Measurements from ENCODE around the gene DIS3L2. TPM values are rescaled to one million over a fixed set of nuclear protein-coding genes. Genes with fewer than 3 reads are reported as not detected.
A peak's percentile ranks its signal among the peaks of the same experiment; 100 is the strongest.
"Not testable (repeated sequence)": the region's sequence is repeated elsewhere in the genome, so short reads cannot be mapped to it uniquely, and the experiment has no call there.

DIS3L2 gene
- total and polyA plus RNA-seq, 3 experiments from 2014 or later = 16.4 to 29.5 (median 28.6) TPM

DNA sequence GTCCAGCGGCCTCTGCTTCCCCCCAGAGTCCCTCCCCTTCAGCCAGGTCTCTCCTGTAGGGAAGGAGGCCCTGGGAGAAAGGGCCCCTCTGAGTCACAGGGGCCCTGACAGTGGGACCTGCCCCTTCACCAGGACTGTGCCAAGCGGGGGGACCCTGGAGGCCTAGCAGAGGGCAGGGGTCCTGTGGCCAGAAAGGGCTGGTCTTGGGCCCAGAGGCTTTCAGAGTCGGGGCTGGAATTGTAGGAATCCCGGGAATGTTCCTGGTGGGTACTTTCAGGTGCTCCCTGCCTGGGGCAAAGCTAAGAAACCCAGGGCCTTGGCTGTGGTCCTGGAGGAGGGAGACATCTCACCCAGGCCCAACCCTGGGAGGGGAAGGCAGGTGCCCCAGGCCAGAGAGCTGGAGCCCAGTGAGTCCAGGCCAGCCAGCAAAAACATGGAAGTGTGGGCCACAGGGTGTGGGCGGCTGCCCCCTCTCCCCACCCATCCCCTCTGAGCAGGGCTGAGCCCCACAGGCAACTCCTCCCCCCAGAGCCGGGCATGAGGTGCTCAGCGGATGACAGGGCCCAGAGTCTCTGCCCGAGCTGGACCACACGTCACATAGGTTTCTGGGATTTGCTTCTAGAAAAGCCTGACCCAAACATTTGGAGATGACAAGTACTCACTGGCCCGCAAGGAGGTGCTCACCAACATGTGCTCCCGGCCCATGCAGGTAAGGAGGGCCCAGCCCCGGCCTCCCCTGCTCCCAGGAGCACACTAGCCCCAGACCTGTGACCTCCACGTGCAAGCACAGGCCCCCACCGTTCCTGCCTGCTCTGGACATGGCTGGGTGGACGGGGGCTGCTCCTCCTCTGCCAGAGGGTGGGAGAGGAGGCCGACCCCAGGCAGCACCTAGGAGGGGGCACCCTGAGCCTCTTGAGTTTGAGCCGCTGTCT lies 368.8 kb downstream of the DIS3L2 start:
- Histone ChIP-seq H3K27me3 (ENCODE audit: insufficient read depth, low read length, poor library complexity, severe bottlenecking) (no peaks in the 10 kb centered on the region), H3K27ac (ENCODE audit: low read depth, low read length) (no peak overlapping the region), H3K4me1 (ENCODE audit: insufficient read depth, low read length) (peaks cover 7% of the 10 kb centered on the region), H3K36me3 (ENCODE audit: insufficient read depth, low read length) (no peaks in the 10 kb centered on the region), H3K9me3 (ENCODE audit: low read length) (no peaks in the 10 kb centered on the region), H3K4me3 (ENCODE audit: low read length) (no peak overlapping the region)
- no peaks in the 10 kb centered on the region for H3K9me3 Mint-ChIP-seq
- no peak overlapping the region for H3K27ac Mint-ChIP-seq
- H3K4me3 Mint-ChIP-seq = no peak overlapping the region
- ChIA-PET CTCF (interaction anchor here (1.1 kb wide), 1 partner anchor 109 kb away, joined by 3 read pairs; no protein-coding TSS in a partner anchor), POLR2A (interaction anchor here (0.6 kb wide), 1 partner anchor 28 kb away, joined by 8 read pairs; no protein-coding TSS in a partner anchor)
- no peaks in the 10 kb centered on the region for H3K36me3 Mint-ChIP-seq
- DNase-seq = peak in 1 of 5 donors; percentile 42
- H3K27me3 Mint-ChIP-seq = no peaks in the 10 kb centered on the region
- peaks cover 2 to 8% (median 5%) of the 10 kb centered on the region in 3 donors for H3K4me1 Mint-ChIP-seq

DNA sequence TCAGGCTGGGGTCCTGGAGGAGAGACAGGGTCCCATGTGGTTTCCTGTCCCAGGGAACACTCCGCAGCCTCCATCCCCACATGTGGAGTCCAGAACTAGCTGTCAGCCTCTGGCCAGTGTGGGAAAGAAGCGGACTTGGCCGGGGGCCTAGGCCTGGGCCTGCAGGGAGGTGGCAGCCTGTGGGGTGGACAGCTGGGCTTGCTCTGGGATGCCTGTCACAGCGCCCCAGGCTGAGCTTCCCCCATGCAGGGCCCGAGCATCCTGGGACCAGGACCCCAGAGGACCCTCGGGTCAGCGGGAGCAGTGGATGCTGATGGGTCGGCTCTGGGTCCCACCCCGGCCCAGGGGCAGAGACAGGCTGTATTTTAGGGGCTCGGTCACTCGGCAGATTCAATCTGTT lies 369.5 kb downstream of the DIS3L2 start:
- H3K36me3 ChIP-seq (ENCODE audit: insufficient read depth, low read length); H3K27me3 ChIP-seq (ENCODE audit: insufficient read depth, low read length, poor library complexity, severe bottlenecking); H3K9me3 ChIP-seq (ENCODE audit: low read length); H3K27ac Mint-ChIP-seq; H3K4me1 ChIP-seq (ENCODE audit: insufficient read depth, low read length); H3K27me3 Mint-ChIP-seq; H3K9me3 Mint-ChIP-seq; POLR2A ChIA-PET; H3K4me3 ChIP-seq (ENCODE audit: low read length); H3K4me1 Mint-ChIP-seq; H3K36me3 Mint-ChIP-seq; H3K27ac ChIP-seq (ENCODE audit: low read depth, low read length); H3K4me3 Mint-ChIP-seq; CTCF ChIA-PET: not testable (repeated sequence)
- peak in 1 of 5 donors; percentile 47 for DNase-seq

DNA sequence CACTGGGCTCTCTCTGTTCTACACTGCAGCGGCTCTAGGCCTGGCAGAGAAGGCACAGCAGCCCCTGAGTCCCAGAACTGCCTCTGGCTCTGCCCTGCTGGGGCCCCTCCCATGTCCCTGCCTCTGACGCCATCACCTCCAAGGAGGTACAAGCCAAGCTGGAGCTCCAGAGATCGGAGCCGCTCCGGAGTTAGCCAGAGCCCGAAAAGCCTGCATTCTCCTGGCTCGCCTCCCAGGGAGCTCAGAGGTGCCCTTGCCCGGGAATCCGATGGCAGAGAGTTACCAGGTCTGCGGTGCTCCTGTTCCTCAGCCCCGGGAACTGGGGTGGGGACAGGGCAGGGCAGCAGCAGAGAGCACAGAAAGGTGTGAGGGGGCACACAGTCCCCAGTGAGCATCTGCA lies 370.1 kb downstream of the DIS3L2 start:
- H3K4me3 ChIP-seq (ENCODE audit: low read length); CTCF ChIA-PET; H3K9me3 ChIP-seq (ENCODE audit: low read length); H3K36me3 ChIP-seq (ENCODE audit: insufficient read depth, low read length); H3K27me3 ChIP-seq (ENCODE audit: insufficient read depth, low read length, poor library complexity, severe bottlenecking); H3K36me3 Mint-ChIP-seq; POLR2A ChIA-PET; H3K4me1 ChIP-seq (ENCODE audit: insufficient read depth, low read length); H3K27ac Mint-ChIP-seq; H3K9me3 Mint-ChIP-seq; H3K27me3 Mint-ChIP-seq; H3K4me1 Mint-ChIP-seq; H3K4me3 Mint-ChIP-seq; H3K27ac ChIP-seq (ENCODE audit: low read depth, low read length): not testable (repeated sequence)
- DNase-seq = peak in 1 of 5 donors; percentile 9

DNA sequence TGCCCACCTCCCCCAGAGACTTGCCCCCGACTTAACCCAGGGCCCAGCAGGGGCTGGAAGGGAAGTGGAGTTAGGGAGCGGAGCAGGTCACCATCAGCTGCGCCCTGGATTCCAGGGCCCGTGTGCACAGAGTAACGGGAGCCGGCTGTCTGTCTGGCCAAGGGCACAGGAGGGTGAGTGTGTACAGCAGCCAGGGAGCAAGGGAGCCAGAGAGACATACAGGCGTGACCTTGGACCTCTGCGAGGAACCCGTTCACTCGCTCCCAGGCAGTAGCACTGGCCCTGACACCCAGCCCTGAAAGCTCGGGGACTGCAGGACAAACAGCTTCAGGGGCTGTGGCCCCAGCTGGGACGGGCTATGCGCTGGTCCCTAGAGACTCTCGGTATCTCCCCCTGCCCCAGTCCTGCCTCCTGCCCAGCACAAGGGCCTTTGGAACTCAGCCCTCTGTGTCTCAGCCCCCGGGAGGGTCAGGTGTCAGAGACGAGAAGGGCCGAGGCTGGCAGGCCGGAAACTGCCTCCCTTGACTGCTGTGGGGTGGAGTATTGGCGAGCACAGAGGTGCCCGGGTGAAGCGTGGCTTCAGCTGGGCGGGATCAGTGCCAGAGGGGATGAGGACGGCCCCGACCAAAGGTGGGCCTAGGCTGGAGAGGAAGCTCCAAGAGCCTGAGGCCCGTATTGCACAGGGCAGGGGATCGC lies 370.9 kb downstream of the DIS3L2 start:
- H3K4me3 Mint-ChIP-seq; POLR2A ChIA-PET; CTCF ChIA-PET; H3K4me3 ChIP-seq (ENCODE audit: low read length); H3K27ac Mint-ChIP-seq; H3K27me3 ChIP-seq (ENCODE audit: insufficient read depth, low read length, poor library complexity, severe bottlenecking); H3K9me3 ChIP-seq (ENCODE audit: low read length); H3K36me3 Mint-ChIP-seq; H3K4me1 ChIP-seq (ENCODE audit: insufficient read depth, low read length); H3K36me3 ChIP-seq (ENCODE audit: insufficient read depth, low read length); H3K4me1 Mint-ChIP-seq; H3K9me3 Mint-ChIP-seq; H3K27ac ChIP-seq (ENCODE audit: low read depth, low read length); H3K27me3 Mint-ChIP-seq: not testable (repeated sequence)
- DNase-seq = peak in 1 of 5 donors; percentile 36

DNA sequence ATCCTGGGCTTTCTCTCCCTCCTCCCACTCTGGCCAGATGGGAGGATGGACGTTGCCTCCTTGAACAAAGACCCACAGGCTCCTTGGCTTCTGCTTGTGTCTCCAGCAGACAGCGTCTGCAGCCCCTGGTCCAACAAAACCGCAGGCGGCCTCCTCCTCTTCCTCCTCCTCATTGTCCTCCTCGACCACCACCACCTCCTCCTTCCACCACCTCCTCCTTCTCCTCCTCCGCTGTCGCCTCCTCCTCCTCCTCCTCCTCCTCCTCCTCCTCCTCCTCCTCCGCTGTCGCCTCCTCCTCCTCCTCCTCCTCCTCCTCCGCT lies 371.4 kb downstream of the DIS3L2 start:
- peak in 1 of 5 donors; percentile 29 for DNase-seq
- Histone ChIP-seq H3K4me3 (ENCODE audit: low read length) (no peak overlapping the region), H3K9me3 (ENCODE audit: low read length) (no peaks in the 10 kb centered on the region), H3K27ac (ENCODE audit: low read depth, low read length) (no peak overlapping the region), H3K36me3 (ENCODE audit: insufficient read depth, low read length) (no peaks in the 10 kb centered on the region), H3K27me3 (ENCODE audit: insufficient read depth, low read length, poor library complexity, severe bottlenecking) (no peaks in the 10 kb centered on the region), H3K4me1 (ENCODE audit: insufficient read depth, low read length) (no peaks in the 10 kb centered on the region)
- Mint-ChIP-seq H3K36me3 (peaks cover 0 to 10% (median 0%) of the 10 kb centered on the region in 3 donors), H3K27me3 (no peaks in the 10 kb centered on the region), H3K27ac (no peak overlapping the region), H3K4me1 (no peaks in the 10 kb centered on the region), H3K9me3 (no peaks in the 10 kb centered on the region), H3K4me3 (no peak overlapping the region)
- ChIA-PET CTCF (no interaction called here), POLR2A (no interaction called here)

DNA sequence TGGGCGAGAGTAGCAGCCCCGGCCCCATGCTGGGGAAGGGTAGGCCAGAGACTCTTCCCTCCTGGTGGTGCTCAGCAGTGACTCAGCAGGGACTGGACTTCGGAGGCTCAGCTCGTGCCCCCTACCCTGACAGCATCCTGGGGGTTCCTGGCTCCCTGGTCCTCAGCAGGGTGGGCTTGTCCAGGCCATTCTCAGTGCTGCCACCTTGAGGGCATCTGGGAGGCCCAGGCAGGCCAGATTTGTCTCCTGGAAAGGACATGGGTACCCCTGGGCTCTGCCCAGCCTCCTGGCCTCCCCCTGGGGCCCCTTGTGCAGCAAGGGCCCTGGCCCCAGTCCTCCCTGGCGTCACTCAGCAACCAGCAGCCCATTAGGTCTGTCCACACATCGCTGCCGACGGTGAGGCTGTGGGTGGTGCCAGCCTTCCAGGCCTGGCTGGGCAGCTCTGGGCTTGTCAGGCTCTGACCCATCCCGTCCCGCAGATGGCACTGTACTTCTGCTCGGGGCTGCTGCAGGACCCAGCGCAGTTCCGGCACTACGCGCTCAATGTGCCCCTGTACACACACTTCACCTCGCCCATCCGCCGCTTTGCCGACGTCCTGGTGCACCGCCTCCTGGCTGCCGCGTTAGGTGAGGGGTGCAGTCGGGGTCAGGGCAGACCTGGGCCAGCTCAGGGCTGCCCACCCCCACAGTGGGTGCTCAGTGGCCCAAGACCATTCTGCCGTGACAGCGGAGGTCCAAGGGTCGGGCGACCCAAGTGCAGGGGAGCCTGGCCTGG lies 372.0 kb downstream of the DIS3L2 start:
- CTCF ChIA-PET = interaction anchor here (1.5 kb wide), 1 partner anchor 433 kb away, joined by 3 read pairs; no protein-coding TSS in a partner anchor
- no peaks in the 10 kb centered on the region for H3K9me3 ChIP-seq (ENCODE audit: low read length)
- no peak overlapping the region for H3K4me3 Mint-ChIP-seq
- H3K36me3 ChIP-seq (ENCODE audit: insufficient read depth, low read length) = no peaks in the 10 kb centered on the region
- H3K27me3 ChIP-seq (ENCODE audit: insufficient read depth, low read length, poor library complexity, severe bottlenecking) = no peaks in the 10 kb centered on the region
- no peak overlapping the region for H3K4me3 ChIP-seq (ENCODE audit: low read length)
- H3K27me3 Mint-ChIP-seq = no peaks in the 10 kb centered on the region
- peaks cover 0 to 10% (median 0%) of the 10 kb centered on the region in 3 donors for H3K36me3 Mint-ChIP-seq
- peak in 1 of 5 donors; percentile 36 for DNase-seq
- H3K4me1 ChIP-seq (ENCODE audit: insufficient read depth, low read length) = no peaks in the 10 kb centered on the region
- no peak overlapping the region for H3K27ac Mint-ChIP-seq
- H3K27ac ChIP-seq (ENCODE audit: low read depth, low read length) = no peak overlapping the region
- no peaks in the 10 kb centered on the region for H3K9me3 Mint-ChIP-seq
- no peaks in the 10 kb centered on the region for H3K4me1 Mint-ChIP-seq
- POLR2A ChIA-PET = no interaction called here

DNA sequence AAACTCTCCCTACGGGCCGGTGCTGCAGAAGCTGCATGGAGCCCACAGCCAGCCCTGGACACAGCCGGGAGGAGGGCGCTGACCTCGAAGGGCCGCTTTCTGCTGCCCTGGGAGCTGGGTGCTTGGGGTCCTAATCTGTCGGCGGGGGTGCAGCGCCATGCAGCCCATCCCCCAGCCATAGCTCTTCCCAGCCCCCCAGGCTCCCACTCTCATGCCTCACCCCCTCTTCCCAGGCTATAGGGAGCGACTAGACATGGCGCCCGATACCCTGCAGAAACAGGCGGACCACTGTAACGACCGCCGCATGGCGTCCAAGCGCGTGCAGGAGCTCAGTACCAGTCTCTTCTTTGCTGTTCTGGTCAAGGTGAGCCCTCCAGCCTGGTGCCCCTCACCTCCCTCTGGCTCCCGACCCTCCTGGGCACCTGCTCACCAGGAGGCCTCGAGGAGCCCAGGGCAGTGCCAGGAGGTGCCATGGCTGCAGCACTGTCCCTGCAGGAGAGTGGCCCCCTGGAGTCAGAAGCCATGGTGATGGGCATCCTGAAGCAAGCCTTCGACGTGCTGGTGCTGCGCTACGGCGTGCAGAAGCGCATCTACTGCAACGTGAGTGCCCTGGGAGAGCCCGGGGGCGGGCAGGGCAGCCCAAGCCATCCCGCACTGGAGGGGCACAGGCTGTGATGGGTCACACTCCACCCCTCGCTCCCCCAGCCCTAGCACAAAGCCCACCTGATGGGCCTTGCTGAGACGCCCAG lies 372.8 kb downstream of the DIS3L2 start:
- DNase-seq = peak in 1 of 5 donors; percentile 30
- POLR2A ChIA-PET = not testable (repeated sequence)

More for the DNA sequence above, 372.8 kb downstream of the DIS3L2 start:
- H3K9me3 ChIP-seq (ENCODE audit: low read length); H3K4me1 ChIP-seq (ENCODE audit: insufficient read depth, low read length); H3K4me3 Mint-ChIP-seq; H3K27me3 ChIP-seq (ENCODE audit: insufficient read depth, low read length, poor library complexity, severe bottlenecking); H3K36me3 ChIP-seq (ENCODE audit: insufficient read depth, low read length); H3K27ac Mint-ChIP-seq; H3K4me1 Mint-ChIP-seq; H3K4me3 ChIP-seq (ENCODE audit: low read length); H3K27me3 Mint-ChIP-seq; H3K27ac ChIP-seq (ENCODE audit: low read depth, low read length); H3K9me3 Mint-ChIP-seq: not testable (repeated sequence)
- CTCF ChIA-PET = interaction anchor here (1.5 kb wide), 1 partner anchor 434 kb away, joined by 3 read pairs; no protein-coding TSS in a partner anchor
- peaks cover 0 to 10% (median 0%) of the 10 kb centered on the region in 3 donors for H3K36me3 Mint-ChIP-seq

All from CD8-positive, alpha-beta memory T cell (primary cell).